H1 (cell line): ENCODE measurements around the gene SMARCB1. TPM values are rescaled to one million over a fixed set of nuclear protein-coding genes. Genes with fewer than 3 reads are reported as not detected.
"Not testable (repeated sequence)": the region's sequence is repeated elsewhere in the genome, so short reads cannot be mapped to it uniquely, and the experiment has no call there.

Source experiments
- CTCF ChIA-PET: fragments of 300-600 bp; sonication (Branson Sonifier 250); formaldehyde crosslinking; loops from one replicate; lab custom pipeline; 2021; ENCODE audit not compliant: partially characterized antibody; lab: Charles Lee
- POLR2A ChIA-PET: fragments of 300-600 bp; sonication (Branson Sonifier 250); formaldehyde crosslinking; loops from one replicate; lab custom pipeline; 2021; ENCODE audit warnings: inconsistent platforms; ENCODE audit not compliant: partially characterized antibody; lab: Charles Lee
- DNase-seq, 2 experiments: peaks; one replicate each; pipeline versions ENCODE4 v3.0.0 to v3.0.0-alpha.2; 2010 to 2022; ENCODE audit warnings: low spot score in 2 of 2, low read depth in 1 of 2, mixed read lengths in 1 of 2
- FAIRE-seq: peaks from 2 replicates; lab custom pipeline; 2011; peaks lifted over from hg19 to GRCh38; lab: Jason Lieb, UNC
- H2AFZ ChIP-seq: 2 replicates; pipeline ENCODE4 v1.8.1; 2012; ENCODE audit warnings: low read length, inconsistent platforms
- H2AK5ac ChIP-seq: 2 replicates; pipeline ENCODE4 v1.6.1; 2013; ENCODE audit warnings: low read depth, low read length
- H2BK120ac ChIP-seq: replicated peaks from 2 replicates; pipeline ENCODE3; 2013; ENCODE audit warnings: low read depth, low read length, inconsistent platforms
- H2BK12ac ChIP-seq: 2 replicates; pipeline ENCODE4 v1.6.1; 2013; ENCODE audit warnings: low read depth, low read length
- H2BK15ac ChIP-seq: 2 replicates; pipeline ENCODE4 v1.6.1; 2013; ENCODE audit warnings: low read length
- H2BK20ac ChIP-seq: 2 replicates; pipeline ENCODE4 v1.6.1; 2013; ENCODE audit warnings: low read length
- H2BK5ac ChIP-seq: 2 replicates; pipeline ENCODE4 v1.6.1; 2013; ENCODE audit warnings: low read depth, low read length
- H3K14ac ChIP-seq: 2 replicates; pipeline ENCODE4 v1.6.1; 2013; ENCODE audit warnings: inconsistent platforms; ENCODE audit not compliant: insufficient read length
- H3K18ac ChIP-seq: 2 replicates; pipeline ENCODE4 v1.6.1; 2013; ENCODE audit warnings: low read length; ENCODE audit errors: extremely low read depth
- H3K23ac ChIP-seq: 2 replicates; pipeline ENCODE4 v1.6.1; 2013; ENCODE audit warnings: inconsistent platforms; ENCODE audit not compliant: insufficient read length
- H3K23me2 ChIP-seq: 2 replicates; pipeline ENCODE4 v1.6.1; 2013; ENCODE audit warnings: low read depth, low read length
- H3K27ac ChIP-seq: 2 replicates; pipeline ENCODE4 v1.6.1; 2011; ENCODE audit warnings: low read depth, low read length, inconsistent platforms
- H3K27me3 ChIP-seq, 4 experiments: replicated peaks in 1 of 4; 1 replicate in 1 of 4; 2 replicates in 3 of 4; pipeline versions ENCODE4 v1.6.1 to v1.8.1; 2011 to 2013; ENCODE audit warnings: low read length in 3 of 4, mild to moderate bottlenecking in 3 of 4, inconsistent platforms in 2 of 4, mixed read lengths in 2 of 4, moderate library complexity in 1 of 4; ENCODE audit not compliant: control insufficient read depth in 3 of 4, insufficient read depth in 3 of 4; ENCODE audit errors: extremely low read depth in 1 of 4
- H3K36me3 ChIP-seq, 4 experiments: 2 replicates each; pipeline versions ENCODE4 v1.6.1 to v1.8.1; 2011 to 2013; ENCODE audit warnings: mild to moderate bottlenecking in 4 of 4, low read length in 3 of 4, moderate library complexity in 2 of 4, control low read depth in 1 of 4, inconsistent platforms in 1 of 4; ENCODE audit not compliant: insufficient read depth in 4 of 4, control insufficient read depth in 2 of 4
- H3K4ac ChIP-seq: replicated peaks from 2 replicates; pipeline ENCODE3; 2013; ENCODE audit warnings: low read length, low read depth, mixed read lengths, inconsistent platforms; ENCODE audit not compliant: insufficient read length
- H3K4me1 ChIP-seq, 4 experiments: replicated peaks in 1 of 4; 1 replicate in 1 of 4; 2 replicates in 3 of 4; pipeline versions ENCODE4 v1.6.1 to v1.8.1; 2011 to 2013; ENCODE audit warnings: low read length in 3 of 4, inconsistent platforms in 2 of 4, mixed read lengths in 1 of 4; ENCODE audit not compliant: insufficient read depth in 4 of 4, control insufficient read depth in 3 of 4
- H3K4me2 ChIP-seq, 2 experiments: 2 replicates each; pipeline versions ENCODE4 v1.6.1 to v1.8.1; 2011 to 2013; ENCODE audit warnings: low read depth in 2 of 2, low read length in 2 of 2, control low read depth in 1 of 2, inconsistent platforms in 1 of 2, mild to moderate bottlenecking in 1 of 2; ENCODE audit not compliant: insufficient read depth in 1 of 2
- H3K4me3 ChIP-seq, 4 experiments: fragments of 200-600, 300-600 bp in 1 of 4; sonication (generic), shearing (Covaris generic), sonication (Bioruptor Twin) in 1 of 4; 2 replicates each; pipeline versions ENCODE4 v1.5.1 to v1.8.1; 2011 to 2016; ENCODE audit warnings: low read length in 4 of 4, low read depth in 3 of 4, control low read depth in 2 of 4, inconsistent platforms in 2 of 4, mild to moderate bottlenecking in 2 of 4, mixed read lengths in 1 of 4, moderate library complexity in 1 of 4; ENCODE audit not compliant: insufficient read depth in 2 of 4; ENCODE audit errors: extremely low read depth in 1 of 4
- H3K56ac ChIP-seq: replicated peaks from 2 replicates; pipeline ENCODE3; 2013; ENCODE audit warnings: low read depth, mild to moderate bottlenecking, mixed read lengths, low read length, inconsistent platforms; ENCODE audit not compliant: insufficient read length
- H3K79me1 ChIP-seq: 2 replicates; pipeline ENCODE4 v1.6.1; 2013; ENCODE audit warnings: low read depth, low read length, control low read depth
- H3K79me2 ChIP-seq, 2 experiments: 2 replicates each; pipeline versions ENCODE4 v1.6.1 to v1.8.1; 2012 to 2013; ENCODE audit warnings: low read length in 2 of 2, mild to moderate bottlenecking in 2 of 2, inconsistent platforms in 1 of 2; ENCODE audit not compliant: insufficient read depth in 2 of 2, control insufficient read depth in 1 of 2
- H3K9ac ChIP-seq, 4 experiments: replicated peaks in 1 of 4; 1 replicate in 1 of 4; 2 replicates in 3 of 4; pipeline versions ENCODE4 v1.6.1 to v1.8.1; 2011 to 2013; ENCODE audit warnings: low read depth in 3 of 4, low read length in 3 of 4, control low read depth in 2 of 4, mild to moderate bottlenecking in 2 of 4, moderate library complexity in 2 of 4, inconsistent platforms in 1 of 4; ENCODE audit errors: extremely low read depth in 1 of 4
- H3K9me3 ChIP-seq, 2 experiments: 2 replicates each; pipeline versions ENCODE4 v1.6.1 to v1.8.1; 2012 to 2013; ENCODE audit warnings: mild to moderate bottlenecking in 2 of 2, moderate library complexity in 2 of 2, control low read depth in 1 of 2, inconsistent platforms in 1 of 2, low read depth in 1 of 2, low read length in 1 of 2, mixed read lengths in 1 of 2; ENCODE audit not compliant: insufficient read depth in 2 of 2
- H4K20me1 ChIP-seq, 2 experiments: replicated peaks in 1 of 2; 2 replicates each; pipeline versions ENCODE3 to v1.8.1; 2011 to 2013; ENCODE audit warnings: inconsistent platforms in 2 of 2, low read length in 2 of 2, mild to moderate bottlenecking in 1 of 2; ENCODE audit not compliant: insufficient read depth in 2 of 2, control insufficient read depth in 1 of 2
- H4K5ac ChIP-seq: 2 replicates; pipeline ENCODE4 v1.6.1; 2013; ENCODE audit warnings: low read length, low read depth, mixed read lengths, inconsistent platforms; ENCODE audit not compliant: insufficient read length
- H4K8ac ChIP-seq: 2 replicates; pipeline ENCODE4 v1.8.0; 2013; ENCODE audit warnings: mild to moderate bottlenecking, moderate library complexity, low read length, inconsistent platforms; ENCODE audit not compliant: insufficient read depth; ENCODE audit errors: extremely low read depth
- H4K91ac ChIP-seq: replicated peaks from 2 replicates; pipeline ENCODE3; 2013; ENCODE audit warnings: low read length, mixed read lengths, inconsistent platforms; ENCODE audit not compliant: insufficient read length
- WGBS, 2 experiments: shearing (Covaris generic) in 1 of 2; methylation state at CpG; one replicate each; pipeline versions ENCODE4 v1.1.6 to v1.1.7; 2013 to 2015; ENCODE audit warnings: low lambda C conversion rate in 2 of 2, mixed read lengths in 2 of 2, inconsistent platforms in 1 of 2, low coverage in 1 of 2, missing lambda C conversion rate in 1 of 2; ENCODE audit not compliant: insufficient replicate concordance in 2 of 2, insufficient coverage in 1 of 2, insufficient read length in 1 of 2; ENCODE audit errors: extremely low coverage in 1 of 2, missing lambda C conversion rate in 1 of 2; 5-methylcytosine and 5-hydroxymethylcytosine counted together
- polyA plus RNA-seq, 7 experiments: library from polyadenylated mRNA; depleted of rRNA in 3 of 7; stranded (reverse) in 5 of 7; unstranded in 2 of 7; fragments of >200 nt in 5 of 7; fragments of 200-250 nt in 2 of 7; gene quantifications; 1 replicate in 5 of 7; 2 replicates in 1 of 7; 4 replicates in 1 of 7; pipeline versions ENCODE4 v1.2.1 to v1.2.3, GENCODE V29; 2011 to 2013; ENCODE audit warnings: missing spikeins in 2 of 7, mixed read lengths in 2 of 7
- total RNA-seq: library from RNA; stranded (reverse); fragmentation: NEBNext Ultra II Directional; extraction: Animal tissue kit (Norgen Biotek cat#: 25700); gene quantifications from 2 replicates; pipeline ENCODE4 v1.2.1, GENCODE V29; 2021

Gene SMARCB1
- total and polyA plus RNA-seq, 2 of the 8 experiments (the other 6 are each of a cell fraction or from before 2014, with no cell fraction given), result 116 to 145 TPM

- H2BK20ac ChIP-seq, H2BK15ac ChIP-seq, H2BK120ac ChIP-seq, H3K27ac ChIP-seq, H3K9ac ChIP-seq, H2AK5ac ChIP-seq, H3K79me2 ChIP-seq, H2AFZ ChIP-seq, H3K14ac ChIP-seq, H4K20me1 ChIP-seq, H3K4me3 ChIP-seq, H3K9me3 ChIP-seq, H3K18ac ChIP-seq, H4K5ac ChIP-seq, FAIRE-seq, H3K4ac ChIP-seq, H4K91ac ChIP-seq, H2BK12ac ChIP-seq, H3K36me3 ChIP-seq, H3K56ac ChIP-seq, H4K8ac ChIP-seq, H2BK5ac ChIP-seq, H3K79me1 ChIP-seq, H3K23ac ChIP-seq, DNase-seq, H3K27me3 ChIP-seq, H3K4me2 ChIP-seq: not testable (repeated sequence)
- POLR2A ChIA-PET, result interaction anchor here (0.7 to 1.2 kb wide), 2 partner anchors 9 to 34 kb away, joined by 3 to 5 read pairs; no protein-coding TSS in a partner anchor
- CTCF ChIA-PET, result interaction anchor here (0.9 to 1.0 kb wide), 3 partner anchors 10 to 60 kb away, joined by 3 to 4 read pairs (median 3); no protein-coding TSS in a partner anchor
- 81% methylated on average over 8 of the region's 8 CpGs; no CpG with 5 or more reads in 1 of the 2 experiments for WGBS, 2 experiments
- peaks cover 11% of the 10 kb centered on the region for H3K23me2 ChIP-seq
- H3K4me1 ChIP-seq, result peaks cover 3 to 15% (median 5%) of the 10 kb centered on the region in 4 experiments; a peak in 6 of 7 replicates
These were observed 73.4 kb downstream of the SMARCB1 start for GRCh38 chr22:23860187-23860586.
